B cell (primary cell): ENCODE data around the gene PGS1.

Source experiments
- EZH2 ChIP-seq: IDR thresholded peaks from 2 replicates; pipeline ENCODE4 v1.6.1; 2012; ENCODE audit warnings: borderline replicate concordance, low read depth, mild to moderate bottlenecking, moderate library complexity, low read length; ENCODE audit not compliant: insufficient read depth, poor library complexity, severe bottlenecking
- TF ChIP-seq, protein P1 (sequence below): fragments of 200-600 bp; IDR thresholded peaks from one replicate; pipeline ENCODE4 v1.8.0; 2022; ENCODE audit warnings: antibody characterized with exemption, mild to moderate bottlenecking

GRCh38 chr17:78355701-78356100 is 22.7 kb upstream of the PGS1 start:
- TF ChIP-seq, protein P1, sequence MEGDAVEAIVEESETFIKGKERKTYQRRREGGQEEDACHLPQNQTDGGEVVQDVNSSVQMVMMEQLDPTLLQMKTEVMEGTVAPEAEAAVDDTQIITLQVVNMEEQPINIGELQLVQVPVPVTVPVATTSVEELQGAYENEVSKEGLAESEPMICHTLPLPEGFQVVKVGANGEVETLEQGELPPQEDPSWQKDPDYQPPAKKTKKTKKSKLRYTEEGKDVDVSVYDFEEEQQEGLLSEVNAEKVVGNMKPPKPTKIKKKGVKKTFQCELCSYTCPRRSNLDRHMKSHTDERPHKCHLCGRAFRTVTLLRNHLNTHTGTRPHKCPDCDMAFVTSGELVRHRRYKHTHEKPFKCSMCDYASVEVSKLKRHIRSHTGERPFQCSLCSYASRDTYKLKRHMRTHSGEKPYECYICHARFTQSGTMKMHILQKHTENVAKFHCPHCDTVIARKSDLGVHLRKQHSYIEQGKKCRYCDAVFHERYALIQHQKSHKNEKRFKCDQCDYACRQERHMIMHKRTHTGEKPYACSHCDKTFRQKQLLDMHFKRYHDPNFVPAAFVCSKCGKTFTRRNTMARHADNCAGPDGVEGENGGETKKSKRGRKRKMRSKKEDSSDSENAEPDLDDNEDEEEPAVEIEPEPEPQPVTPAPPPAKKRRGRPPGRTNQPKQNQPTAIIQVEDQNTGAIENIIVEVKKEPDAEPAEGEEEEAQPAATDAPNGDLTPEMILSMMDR = no peak
- TF ChIP-seq EZH2 = no peak
